ENCODE measurements around the gene GPATCH11.

The GPATCH11 gene

DNA sequence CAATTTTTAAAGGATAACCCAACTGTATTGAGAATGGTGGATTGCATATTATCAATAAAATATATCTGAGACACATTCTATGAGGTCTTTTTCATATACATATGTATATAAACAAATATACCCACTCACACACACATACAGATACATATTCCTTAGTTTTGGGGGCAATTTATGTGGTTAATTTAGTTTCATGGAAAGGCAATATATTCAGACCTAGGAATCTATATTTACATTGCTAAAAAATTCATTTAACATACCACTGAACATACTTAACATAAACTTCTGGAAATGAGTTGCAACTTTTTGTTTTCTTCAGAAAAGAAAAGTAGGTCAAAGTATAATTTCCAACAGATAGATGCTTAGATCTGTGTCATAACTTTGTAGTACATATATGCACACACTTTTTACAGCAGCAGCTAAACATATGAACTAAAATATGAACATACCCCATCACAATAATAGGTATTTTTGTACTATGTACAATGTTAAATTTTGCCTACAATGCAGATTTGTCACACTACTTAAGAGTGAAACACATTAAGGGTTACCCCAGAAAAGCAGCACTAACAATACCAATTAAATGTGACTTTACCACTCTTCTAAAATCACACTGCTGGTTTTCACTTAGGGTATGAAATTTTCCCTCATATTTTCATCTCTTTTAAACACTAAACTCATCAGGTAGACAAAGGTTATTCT lies 23.2 kb upstream of the GPATCH11 start:
- TF ChIP-seq, protein P1, sequence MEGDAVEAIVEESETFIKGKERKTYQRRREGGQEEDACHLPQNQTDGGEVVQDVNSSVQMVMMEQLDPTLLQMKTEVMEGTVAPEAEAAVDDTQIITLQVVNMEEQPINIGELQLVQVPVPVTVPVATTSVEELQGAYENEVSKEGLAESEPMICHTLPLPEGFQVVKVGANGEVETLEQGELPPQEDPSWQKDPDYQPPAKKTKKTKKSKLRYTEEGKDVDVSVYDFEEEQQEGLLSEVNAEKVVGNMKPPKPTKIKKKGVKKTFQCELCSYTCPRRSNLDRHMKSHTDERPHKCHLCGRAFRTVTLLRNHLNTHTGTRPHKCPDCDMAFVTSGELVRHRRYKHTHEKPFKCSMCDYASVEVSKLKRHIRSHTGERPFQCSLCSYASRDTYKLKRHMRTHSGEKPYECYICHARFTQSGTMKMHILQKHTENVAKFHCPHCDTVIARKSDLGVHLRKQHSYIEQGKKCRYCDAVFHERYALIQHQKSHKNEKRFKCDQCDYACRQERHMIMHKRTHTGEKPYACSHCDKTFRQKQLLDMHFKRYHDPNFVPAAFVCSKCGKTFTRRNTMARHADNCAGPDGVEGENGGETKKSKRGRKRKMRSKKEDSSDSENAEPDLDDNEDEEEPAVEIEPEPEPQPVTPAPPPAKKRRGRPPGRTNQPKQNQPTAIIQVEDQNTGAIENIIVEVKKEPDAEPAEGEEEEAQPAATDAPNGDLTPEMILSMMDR (conservative IDR thresholded peaks at IDR 0.05; ENCODE audit: low read length): no peak
- no peak overlapping the region for H3K4me3 ChIP-seq (ENCODE audit: low read length)
- no peak for DNase-seq (ENCODE audit: low read depth)

DNA sequence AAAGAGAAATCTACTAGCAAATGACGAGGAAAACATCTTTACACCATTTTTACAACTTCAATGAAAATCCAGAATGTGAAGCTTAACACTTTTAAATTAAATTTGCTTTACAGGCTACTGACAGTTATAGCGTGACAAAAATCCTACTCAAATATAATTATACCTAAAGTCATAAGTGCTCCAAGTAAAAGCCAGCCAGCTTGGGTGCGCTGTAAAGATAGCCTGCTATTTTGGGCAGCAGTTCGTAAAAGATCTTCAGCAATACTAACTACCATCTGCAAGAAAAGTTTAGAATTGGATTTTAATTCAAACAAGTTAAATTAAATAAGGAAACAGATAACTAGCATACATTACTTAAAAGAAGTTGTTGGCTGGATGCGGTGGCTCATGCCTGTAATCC lies 22.5 kb upstream of the GPATCH11 start:
- no peak overlapping the region for H3K4me3 ChIP-seq (ENCODE audit: low read length)
- no peak for DNase-seq (ENCODE audit: low read depth)
- TF ChIP-seq, protein P1 (conservative IDR thresholded peaks at IDR 0.05; ENCODE audit: low read length): no peak

DNA sequence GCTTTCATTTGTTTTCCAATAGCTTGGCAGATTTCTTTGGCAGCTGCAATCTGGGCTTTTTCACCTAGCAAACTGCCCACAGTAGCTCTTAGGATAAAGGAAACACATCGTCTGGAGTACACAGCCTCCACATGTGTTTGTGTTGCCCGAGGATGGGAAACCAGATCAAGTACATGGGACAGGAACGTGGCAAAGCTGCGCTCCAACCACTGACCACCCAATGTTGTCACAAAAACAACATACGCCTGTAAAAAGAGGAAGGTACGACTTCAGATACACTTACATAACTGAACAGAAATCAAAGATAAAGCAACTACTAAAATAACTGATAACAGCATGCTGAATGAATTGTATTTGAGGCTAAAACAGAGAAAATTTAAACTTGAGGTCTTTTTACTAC lies 15.6 kb upstream of the GPATCH11 start:
- TF ChIP-seq, protein P1 (conservative IDR thresholded peaks at IDR 0.05; ENCODE audit: low read length): no peak

DNA sequence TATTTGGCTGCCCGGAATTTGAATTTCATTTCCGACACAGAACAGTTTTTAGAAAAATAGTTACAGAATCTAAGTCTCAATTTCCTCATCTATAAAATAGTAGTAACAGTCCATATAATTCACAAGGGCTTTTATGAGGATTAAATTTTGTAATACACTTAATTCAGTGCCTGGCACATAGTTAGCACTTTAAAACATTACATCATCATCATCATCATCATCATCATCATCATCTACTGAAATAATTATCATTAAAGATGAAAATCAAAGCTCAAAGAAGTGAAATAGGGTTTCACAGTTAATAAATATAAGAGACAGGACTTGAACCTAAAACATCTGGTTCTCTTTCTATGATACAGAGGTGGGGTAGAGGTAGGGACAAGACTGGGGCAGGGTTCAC lies 13.4 kb upstream of the GPATCH11 start:
- H3K4me3 ChIP-seq (ENCODE audit: low read length): no peak overlapping the region
- no peak for DNase-seq (ENCODE audit: low read depth)
- TF ChIP-seq, protein P1 (conservative IDR thresholded peaks at IDR 0.05; ENCODE audit: low read length): no peak

More for the DNA sequence above, 15.6 kb upstream of the GPATCH11 start:
- DNase-seq (ENCODE audit: low read depth): no peak
- H3K4me3 ChIP-seq (ENCODE audit: low read length): no peak overlapping the region

DNA sequence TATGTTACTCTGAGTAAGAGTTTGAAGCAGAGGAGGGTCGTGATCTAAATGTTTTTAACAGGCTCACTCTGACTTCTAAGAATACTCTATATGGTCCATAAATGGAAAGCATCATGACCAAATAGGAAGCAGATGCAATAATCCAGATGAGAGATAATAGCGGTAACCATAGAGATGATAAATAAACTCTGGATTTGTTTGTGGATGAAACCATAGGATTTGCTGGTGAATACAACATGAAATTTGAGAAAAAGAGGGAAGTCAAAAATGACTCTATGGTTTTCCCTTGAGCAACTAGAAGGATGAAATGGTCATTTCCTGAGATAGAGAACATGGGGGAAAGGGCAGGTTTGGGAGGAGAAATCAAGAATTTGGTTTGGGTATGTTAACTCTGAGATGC lies 4.1 kb upstream of the GPATCH11 start:
- TF ChIP-seq, protein P1 (conservative IDR thresholded peaks at IDR 0.05; ENCODE audit: low read length): no peak
- peak; percentile 11 for DNase-seq (ENCODE audit: low read depth)
- H3K4me3 ChIP-seq (ENCODE audit: low read length): no peak overlapping the region

DNA sequence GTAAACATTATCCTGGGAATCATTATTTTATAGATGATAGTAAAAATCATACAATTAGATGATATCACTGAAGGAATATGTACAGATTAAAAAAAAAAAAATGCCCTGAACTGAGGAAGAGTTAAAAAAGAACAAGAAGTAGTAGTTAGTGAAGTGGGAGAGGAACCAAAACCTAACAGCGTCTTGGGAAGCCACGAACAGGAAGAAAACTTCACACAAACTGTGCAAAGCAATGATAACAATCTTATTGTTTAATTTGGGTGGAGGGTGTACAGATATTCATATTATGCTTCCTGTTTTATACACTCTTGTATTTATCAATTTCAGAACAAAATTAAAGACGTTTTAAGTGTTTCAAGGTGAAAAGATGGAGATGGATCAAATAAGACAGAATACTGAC lies 3.6 kb upstream of the GPATCH11 start:
- no peak for DNase-seq (ENCODE audit: low read depth)
- no peak overlapping the region for H3K4me3 ChIP-seq (ENCODE audit: low read length)
- TF ChIP-seq, protein P1 (conservative IDR thresholded peaks at IDR 0.05; ENCODE audit: low read length): no peak

DNA sequence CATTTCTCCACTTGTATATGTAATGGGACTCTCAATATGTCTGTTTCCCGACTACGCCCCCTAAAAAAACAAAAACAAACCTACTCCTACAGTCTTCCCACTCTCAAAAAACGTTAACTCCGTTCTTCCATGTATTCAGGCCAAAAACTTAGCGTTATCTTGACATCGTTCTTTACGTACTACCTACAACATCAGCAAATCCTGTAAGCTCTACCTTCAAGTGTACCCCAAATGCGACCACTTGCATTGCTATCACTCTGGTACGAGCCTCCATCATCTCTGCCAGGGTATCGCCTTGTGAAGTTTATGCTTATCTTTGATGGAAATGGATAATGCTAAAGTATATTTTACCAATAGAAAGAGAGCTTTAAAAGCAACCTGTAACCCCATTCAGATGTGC lies 479 bp downstream of the GPATCH11 start:
- peak overlapping the region; percentile 100 for H3K4me3 ChIP-seq (ENCODE audit: low read length)
- TF ChIP-seq, protein P1 (conservative IDR thresholded peaks at IDR 0.05; ENCODE audit: low read length): no peak
- DNase-seq (ENCODE audit: low read depth): no peak

Measured in AG10803 (cell line).